GM12873 (cell line): ENCODE measurements around the gene TBC1D20.

Source experiments
- CTCF ChIP-seq: IDR thresholded peaks from 2 replicates; pipeline ENCODE4 v1.5.1; 2012; ENCODE audit warnings: low read depth, mild to moderate bottlenecking, moderate library complexity, low read length, control low read depth; ENCODE audit not compliant: insufficient read depth; ENCODE audit errors: missing control alignments

TBC1D20 gene

GRCh38 chr20:438571-439469 lies 23.5 kb downstream of the TBC1D20 start:
- no peak for TF ChIP-seq CTCF

- no peak for TF ChIP-seq CTCF
These were observed 24.4 kb downstream of the TBC1D20 start for GRCh38 chr20:437787-438486.

GRCh38 chr20:436476-436875 lies 25.9 kb downstream of the TBC1D20 start:
- TF ChIP-seq CTCF, result no peak

- no peak for TF ChIP-seq CTCF
These were observed 26.8 kb downstream of the TBC1D20 start for GRCh38 chr20:435558-435957.

- TF ChIP-seq CTCF, result no peak
These were observed 27.5 kb downstream of the TBC1D20 start for GRCh38 chr20:434661-435419.

GRCh38 chr20:434221-434620 lies 28.1 kb downstream of the TBC1D20 start:
- TF ChIP-seq CTCF, result no peak
